Measurements from ENCODE around the gene SERPINB2.
A peak's percentile ranks its signal among the peaks of the same experiment; 100 is the strongest.

The SERPINB2 gene

DNA sequence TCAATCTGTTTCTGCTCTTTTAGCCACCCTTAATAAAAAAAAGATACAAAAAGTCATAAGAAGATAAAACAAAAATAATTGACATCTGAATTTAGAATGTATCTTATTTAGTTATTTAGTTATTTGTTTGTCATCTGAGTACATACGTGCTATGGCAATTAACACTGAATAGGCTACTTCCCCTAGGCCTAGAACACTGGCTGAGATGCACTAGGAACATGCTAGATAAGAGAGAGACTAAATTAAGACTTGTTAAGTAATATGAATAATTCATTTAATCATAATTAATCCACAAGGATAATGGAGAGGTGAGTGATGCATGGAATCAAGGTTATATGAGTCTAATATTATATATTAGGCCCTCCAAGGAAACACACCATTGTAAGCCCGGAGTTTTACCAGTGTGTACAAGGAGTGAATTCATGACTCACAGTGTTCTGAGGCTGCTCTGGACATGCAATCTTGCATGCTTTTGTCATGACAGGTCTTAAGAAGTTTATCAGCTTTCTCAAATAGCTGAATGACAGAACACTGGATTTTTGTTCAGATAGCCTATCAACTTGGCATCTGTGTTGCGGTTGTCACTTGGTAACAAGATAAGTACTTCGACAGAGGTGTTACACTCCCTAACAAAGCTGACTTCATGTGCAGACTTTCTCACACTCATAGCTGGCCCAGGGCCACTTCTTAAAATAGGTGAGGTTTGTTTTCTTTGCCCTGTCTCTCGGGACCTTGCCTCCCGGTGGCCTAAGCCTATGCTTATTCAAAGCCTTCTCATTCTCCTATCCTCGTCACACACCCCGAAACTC lies 5.0 kb upstream of the SERPINB2 start:
- DNase-seq (ENCODE audit: low spot score): no peak
- TF ChIP-seq, protein P1, sequence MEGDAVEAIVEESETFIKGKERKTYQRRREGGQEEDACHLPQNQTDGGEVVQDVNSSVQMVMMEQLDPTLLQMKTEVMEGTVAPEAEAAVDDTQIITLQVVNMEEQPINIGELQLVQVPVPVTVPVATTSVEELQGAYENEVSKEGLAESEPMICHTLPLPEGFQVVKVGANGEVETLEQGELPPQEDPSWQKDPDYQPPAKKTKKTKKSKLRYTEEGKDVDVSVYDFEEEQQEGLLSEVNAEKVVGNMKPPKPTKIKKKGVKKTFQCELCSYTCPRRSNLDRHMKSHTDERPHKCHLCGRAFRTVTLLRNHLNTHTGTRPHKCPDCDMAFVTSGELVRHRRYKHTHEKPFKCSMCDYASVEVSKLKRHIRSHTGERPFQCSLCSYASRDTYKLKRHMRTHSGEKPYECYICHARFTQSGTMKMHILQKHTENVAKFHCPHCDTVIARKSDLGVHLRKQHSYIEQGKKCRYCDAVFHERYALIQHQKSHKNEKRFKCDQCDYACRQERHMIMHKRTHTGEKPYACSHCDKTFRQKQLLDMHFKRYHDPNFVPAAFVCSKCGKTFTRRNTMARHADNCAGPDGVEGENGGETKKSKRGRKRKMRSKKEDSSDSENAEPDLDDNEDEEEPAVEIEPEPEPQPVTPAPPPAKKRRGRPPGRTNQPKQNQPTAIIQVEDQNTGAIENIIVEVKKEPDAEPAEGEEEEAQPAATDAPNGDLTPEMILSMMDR (IDR thresholded peaks at IDR 0.05; ENCODE audit: borderline replicate concordance, control extremely low read depth, extremely low read depth, insufficient read depth, missing control alignments): no peak
- in situ Hi-C loops (cut with MboI; ENCODE audit: low sequenced_read_pairs, unreplicated experiment): no loop called here

DNA sequence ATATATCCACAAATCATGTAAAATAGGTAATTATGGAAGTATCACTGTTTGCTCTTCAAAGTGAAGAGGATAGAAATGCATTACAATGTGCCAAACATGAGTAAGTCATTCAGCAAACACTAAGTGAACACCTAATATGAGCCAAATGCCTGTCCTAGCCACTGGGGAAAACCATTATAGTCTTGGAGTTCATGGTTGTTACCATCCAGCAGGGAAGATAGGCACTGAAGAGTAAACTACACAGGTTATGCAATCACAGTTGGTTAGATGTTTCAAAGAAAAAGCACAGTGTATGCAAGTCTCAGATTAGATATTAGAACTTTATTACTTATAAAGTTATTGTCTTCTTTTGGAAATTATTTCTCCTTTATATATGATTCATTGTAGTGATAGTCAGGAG lies 3.9 kb upstream of the SERPINB2 start:
- TF ChIP-seq, protein P1 (IDR thresholded peaks at IDR 0.05; ENCODE audit: borderline replicate concordance, control extremely low read depth, extremely low read depth, insufficient read depth, missing control alignments): no peak
- DNase-seq (ENCODE audit: low spot score): no peak
- in situ Hi-C loops (cut with MboI; ENCODE audit: low sequenced_read_pairs, unreplicated experiment): no loop called here

DNA sequence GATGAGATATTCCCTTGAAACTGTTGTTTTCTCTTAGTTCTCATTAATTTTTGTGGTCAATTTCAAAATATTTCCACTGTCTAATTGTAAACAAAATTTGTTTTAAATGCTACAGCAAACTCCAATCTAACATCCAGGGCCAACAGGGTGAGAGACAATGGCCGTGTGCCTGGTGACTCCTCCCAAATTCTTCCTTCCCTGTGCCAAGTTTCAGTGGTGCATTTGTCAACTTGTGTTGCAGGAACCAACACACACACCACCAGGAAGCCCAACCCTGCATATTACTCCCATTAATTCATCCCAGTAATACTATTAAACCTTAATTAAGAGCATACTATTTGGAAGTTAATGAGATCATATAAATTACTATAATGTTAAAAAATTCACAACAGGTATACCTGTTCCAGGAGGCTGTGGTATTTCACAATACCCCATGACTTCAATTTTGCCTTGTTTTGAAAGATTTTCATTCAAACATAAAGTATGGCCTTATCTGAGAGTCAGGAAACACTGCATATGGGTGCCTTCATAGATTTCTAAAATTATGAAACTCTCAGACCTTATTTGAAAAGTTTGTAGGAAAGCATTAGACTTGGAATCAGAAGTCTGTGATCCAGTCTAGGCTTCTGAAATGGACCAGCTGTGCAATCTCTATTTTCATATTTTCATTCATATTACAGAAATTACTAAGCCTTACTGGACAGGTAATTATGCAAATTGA lies 1.1 kb downstream of the SERPINB2 start:
- in situ Hi-C loops (cut with MboI; ENCODE audit: low sequenced_read_pairs, unreplicated experiment): no loop called here
- DNase-seq (ENCODE audit: low spot score): no peak
- TF ChIP-seq, protein P1 (IDR thresholded peaks at IDR 0.05; ENCODE audit: borderline replicate concordance, control extremely low read depth, extremely low read depth, insufficient read depth, missing control alignments): no peak

DNA sequence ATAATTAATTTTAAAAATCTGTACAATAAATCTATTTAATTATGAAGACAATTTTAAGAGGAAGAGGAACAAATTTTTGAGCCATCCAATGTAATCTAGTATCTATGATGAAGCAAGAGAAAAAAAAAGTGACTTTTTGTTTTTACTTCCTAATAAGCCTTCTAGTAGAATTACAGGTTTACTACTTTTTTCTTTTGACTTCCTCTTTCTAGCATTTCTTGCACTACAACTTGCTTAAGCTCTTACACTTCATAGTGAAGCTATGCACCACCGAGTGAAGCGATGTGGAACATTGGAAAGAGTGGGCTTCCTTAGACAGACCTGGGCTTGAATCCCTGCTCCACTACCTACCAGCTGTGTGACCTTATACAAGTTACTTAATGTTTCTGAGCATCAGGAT lies 2.1 kb downstream of the SERPINB2 start:
- in situ Hi-C loops (cut with MboI; ENCODE audit: low sequenced_read_pairs, unreplicated experiment): no loop called here
- DNase-seq (ENCODE audit: low spot score): no peak
- TF ChIP-seq, protein P1 (IDR thresholded peaks at IDR 0.05; ENCODE audit: borderline replicate concordance, control extremely low read depth, extremely low read depth, insufficient read depth, missing control alignments): no peak

DNA sequence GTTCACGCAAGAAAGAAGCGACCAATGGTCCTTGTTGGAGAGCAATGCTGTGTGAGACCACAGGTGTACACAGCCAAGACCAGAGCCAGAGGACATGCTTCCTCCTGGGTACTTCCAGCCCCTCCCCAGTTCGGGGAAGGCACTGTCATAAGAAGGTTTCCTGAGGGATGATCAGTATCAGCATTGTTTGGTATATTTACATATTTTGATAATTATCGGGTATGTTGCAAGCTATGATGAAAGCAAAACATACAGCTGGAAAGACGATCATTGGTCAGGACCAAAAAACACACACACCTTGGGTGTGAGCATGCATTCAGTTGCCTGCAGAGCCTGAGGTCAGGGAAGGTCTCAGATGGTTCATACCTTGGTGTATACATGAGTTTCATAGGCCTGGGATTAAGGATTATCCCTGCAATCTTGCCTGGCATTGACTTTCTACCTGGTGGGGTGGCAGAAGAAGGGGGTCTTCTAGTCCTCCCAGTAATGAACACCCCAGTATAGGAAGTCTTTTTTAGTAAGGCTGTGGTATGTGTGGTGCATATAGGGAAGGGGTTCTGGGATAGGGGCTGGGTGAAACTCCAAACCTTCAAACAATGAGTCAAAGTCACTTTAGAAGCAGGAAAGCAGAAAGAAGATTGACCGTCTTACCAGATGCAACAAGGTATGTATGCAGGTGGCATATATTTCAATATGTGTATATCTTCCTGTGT lies 2.9 kb downstream of the SERPINB2 start:
- in situ Hi-C loops (cut with MboI; ENCODE audit: low sequenced_read_pairs, unreplicated experiment): no loop called here
- TF ChIP-seq, protein P1 (IDR thresholded peaks at IDR 0.05; ENCODE audit: borderline replicate concordance, control extremely low read depth, extremely low read depth, insufficient read depth, missing control alignments): no peak
- DNase-seq (ENCODE audit: low spot score): no peak

DNA sequence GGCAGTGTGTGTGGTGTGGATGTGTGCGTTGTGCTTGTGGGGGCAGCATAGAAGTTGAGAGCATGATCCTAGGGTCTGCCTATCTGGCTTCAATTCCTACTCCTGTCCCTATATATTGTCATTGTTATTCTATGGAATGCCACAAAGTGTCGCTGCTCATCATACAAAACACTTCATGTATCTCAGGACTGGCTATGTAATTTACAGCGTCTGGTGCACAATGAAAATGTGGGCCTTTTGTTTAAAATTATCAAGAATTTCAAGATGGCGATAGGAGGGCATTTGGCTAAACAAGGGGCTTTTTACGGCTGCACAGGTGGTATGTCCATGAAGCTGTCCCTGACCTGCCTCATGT lies 3.4 kb downstream of the SERPINB2 start:
- no peak for DNase-seq (ENCODE audit: low spot score)
- in situ Hi-C loops (cut with MboI; ENCODE audit: low sequenced_read_pairs, unreplicated experiment): no loop called here
- TF ChIP-seq, protein P1 (IDR thresholded peaks at IDR 0.05; ENCODE audit: borderline replicate concordance, control extremely low read depth, extremely low read depth, insufficient read depth, missing control alignments): peak; percentile 18

All from GM13976 (cell line).